Stimulated activated CD4-positive, alpha-beta T cell treated with anti-CD3 and anti-CD28 coated beads, Interleukin-1b, Interleukin-23, amount 100 ng/mL, for 1 hour (primary cell): ENCODE measurements around the gene EFCAB11.

Experiments used
- DNase-seq, 2 donors: peaks; one replicate each; pipeline ENCODE4 v3.0.0-alpha.2; 2020; ENCODE audit warnings: low read depth in 2 of 2

The EFCAB11 gene

DNA sequence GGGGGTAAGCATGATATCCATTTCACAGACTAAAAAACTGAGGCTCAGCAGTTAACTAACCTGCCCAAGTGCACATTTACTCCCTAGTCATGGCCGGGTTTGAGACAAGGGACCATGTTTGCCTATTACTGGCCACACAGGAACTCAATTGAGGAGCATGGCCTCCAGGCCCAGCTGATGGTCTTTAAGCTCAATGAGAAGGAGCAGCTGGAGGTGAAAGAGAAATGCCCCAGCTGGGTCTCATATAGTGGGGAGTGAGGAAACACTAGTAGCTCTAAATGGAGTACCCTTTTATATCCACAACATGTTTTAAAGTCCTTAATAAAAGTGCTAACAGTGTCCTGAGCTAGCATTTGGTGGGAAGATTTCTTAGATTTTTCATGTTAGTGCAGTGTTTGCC, 2.8 kb upstream of the EFCAB11 start:
- no peak for DNase-seq

DNA sequence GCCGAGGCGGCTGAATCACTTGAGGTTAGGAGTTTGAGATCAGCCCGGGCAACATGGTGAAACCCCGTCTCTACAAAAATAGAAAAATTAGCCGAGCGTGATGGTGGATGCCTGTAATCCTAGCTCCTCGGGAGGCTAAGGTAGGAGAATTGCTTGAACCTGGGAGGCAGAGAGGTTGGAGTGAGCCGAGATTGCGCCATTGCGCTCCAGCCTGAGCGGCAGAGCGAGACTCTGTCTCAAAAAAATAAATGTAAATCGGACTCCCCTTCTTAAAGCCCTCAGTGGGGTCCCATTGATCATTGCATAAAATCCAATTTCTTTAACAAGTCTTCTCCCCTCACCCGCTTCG, 2.1 kb upstream of the EFCAB11 start:
- no peak for DNase-seq

DNA sequence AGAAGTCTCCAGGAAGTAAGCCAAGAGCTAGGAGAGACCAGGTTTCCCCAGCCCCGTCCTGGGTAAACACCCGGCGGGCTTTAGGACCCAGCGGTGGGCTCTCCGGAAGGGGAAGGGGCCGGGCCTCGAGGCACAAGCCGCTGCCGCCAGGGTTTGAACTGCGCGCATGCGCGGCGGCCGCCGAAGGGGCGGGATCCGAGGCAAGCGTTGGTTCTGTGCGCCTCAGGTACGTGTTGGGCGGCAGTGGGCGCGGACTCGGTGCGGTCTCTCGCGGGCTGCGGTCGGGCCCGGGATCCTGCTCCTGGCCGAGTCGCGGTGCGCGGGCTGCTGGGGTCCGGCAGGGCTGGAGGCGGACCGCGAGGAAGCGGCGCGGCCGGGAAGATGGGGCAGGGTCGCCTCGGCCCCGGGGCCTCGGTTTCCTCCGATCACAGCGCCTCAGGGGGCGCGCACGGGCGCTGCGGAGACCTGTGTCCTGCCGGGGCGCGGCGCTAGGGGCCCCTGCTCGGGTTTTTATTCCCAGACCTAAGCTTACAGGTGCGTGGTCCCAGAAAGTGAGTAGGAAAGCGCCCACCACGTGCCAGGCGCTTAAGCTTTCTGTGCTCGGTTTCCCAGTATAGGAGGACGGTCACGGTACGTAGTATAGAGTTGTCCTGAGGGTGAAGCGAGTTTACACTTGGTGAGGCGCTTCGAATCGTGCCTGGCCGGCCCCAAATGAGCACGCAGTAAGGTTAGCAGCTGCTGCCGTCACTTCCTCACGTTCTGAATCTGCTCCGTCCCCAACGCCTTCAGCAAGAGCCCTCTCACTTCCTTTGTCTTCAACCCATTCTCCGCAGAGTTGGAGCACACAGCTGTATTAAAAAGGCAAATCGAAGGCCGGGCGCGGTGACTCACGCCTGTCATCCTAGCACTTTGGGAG, 1.5 kb upstream of the EFCAB11 start, which contains the start of gene TDP1:
Gene TDP1 (plus strand): TSS at position 183 of the 916 bp plus-strand sequence. CDS start 7,188 bp downstream, outside the sequence.
- DNase-seq: peak; percentile 93

- no peak for DNase-seq
Measured at GRCh38 chr14:89955022-89955744, 653 bp upstream of the EFCAB11 start.

DNA sequence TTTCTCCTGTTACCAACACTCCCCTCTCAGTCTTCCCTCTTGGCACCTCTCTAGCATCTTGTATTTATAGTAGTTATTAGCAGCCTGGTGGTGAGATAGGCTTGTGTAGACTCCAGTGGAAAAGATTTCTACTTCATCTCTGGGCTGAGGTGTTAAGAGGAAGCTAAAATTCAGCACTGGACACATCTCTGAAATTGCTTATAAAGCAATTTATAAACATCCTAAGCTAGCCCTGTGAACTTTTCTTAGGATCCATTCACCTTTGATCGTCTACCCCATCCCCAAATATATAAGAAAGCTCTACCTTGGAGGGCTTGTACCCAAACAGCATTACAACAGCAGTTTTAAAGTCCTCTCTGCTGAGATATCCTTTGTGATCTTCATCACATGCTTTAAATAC, 928 bp downstream of the EFCAB11 start:
- DNase-seq: no peak

GRCh38 chr14:89952576-89952975, 2.0 kb downstream of the EFCAB11 start:
- no peak for DNase-seq

DNA sequence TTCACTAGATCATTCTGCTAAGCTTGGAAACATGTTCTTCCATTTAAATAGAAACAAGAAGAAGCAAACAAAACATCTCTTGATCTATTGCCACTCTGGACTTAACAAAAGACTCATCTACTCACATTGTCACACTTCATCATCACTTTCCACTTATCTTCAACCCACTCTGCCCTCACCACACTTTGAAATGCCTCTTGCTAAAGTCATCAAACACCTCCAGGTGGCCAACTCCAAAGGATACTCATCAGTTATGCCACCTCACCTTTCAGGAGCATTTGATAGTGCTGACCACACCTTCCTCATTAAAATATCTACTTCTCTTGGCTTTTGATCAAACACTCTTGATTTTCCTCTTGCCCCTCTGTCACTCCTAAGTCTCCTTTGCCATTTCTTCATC, 7.2 kb downstream of the EFCAB11 start:
- DNase-seq: no peak

DNA sequence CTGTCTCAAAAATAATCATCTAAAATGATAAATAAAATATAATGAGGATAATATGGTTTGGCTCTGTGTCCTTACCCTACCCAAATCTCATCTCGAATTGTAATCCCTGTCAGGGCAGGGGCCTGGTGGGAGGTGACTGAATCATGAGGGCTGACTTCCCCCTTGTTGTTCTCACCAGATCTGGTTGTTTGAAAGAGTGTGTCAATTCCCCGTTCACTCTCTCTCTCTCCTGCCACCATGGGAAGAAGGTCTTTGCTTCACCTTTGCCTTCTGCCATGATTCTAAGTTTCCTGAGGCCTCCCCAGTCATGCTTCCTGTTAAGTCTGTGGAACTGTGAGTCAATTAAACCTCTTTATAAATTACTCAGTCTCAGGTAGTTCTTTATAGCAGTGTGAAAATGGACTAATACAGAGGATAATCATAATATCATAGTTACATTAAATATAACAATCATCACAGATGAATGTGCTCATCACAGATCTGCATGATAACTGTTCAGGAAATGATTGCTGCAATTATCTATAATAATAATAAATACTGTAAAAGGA, 12.6 kb downstream of the EFCAB11 start:
- DNase-seq: no peak

- no peak for DNase-seq
Measured at GRCh38 chr14:89936654-89937185, 17.8 kb downstream of the EFCAB11 start.

DNA sequence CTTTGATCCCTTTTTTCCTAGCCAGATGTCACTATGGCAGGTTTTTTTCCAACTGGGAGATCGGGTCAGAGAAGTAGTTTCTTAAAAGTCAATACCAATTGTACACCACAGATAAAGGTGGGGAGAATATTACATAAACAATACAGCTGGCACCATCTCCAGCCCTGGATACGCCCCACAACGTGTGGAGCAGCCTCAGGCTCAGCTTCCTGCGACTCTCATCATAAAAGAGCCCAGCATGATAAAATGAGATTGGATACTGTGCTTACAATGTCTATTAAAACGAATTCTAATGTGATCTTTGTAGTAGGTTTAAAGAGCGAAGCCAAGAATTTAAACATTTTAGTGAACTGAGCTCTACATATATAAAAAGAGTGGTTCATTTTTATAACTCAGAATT, 21.5 kb downstream of the EFCAB11 start:
- DNase-seq: no peak

GRCh38 chr14:89927186-89927865, 27.2 kb downstream of the EFCAB11 start:
- DNase-seq: no peak

- DNase-seq: no peak
Measured at GRCh38 chr14:89926694-89927093, 27.8 kb downstream of the EFCAB11 start.

- no peak for DNase-seq
Measured at GRCh38 chr14:89924268-89924667, 30.3 kb downstream of the EFCAB11 start.

DNA sequence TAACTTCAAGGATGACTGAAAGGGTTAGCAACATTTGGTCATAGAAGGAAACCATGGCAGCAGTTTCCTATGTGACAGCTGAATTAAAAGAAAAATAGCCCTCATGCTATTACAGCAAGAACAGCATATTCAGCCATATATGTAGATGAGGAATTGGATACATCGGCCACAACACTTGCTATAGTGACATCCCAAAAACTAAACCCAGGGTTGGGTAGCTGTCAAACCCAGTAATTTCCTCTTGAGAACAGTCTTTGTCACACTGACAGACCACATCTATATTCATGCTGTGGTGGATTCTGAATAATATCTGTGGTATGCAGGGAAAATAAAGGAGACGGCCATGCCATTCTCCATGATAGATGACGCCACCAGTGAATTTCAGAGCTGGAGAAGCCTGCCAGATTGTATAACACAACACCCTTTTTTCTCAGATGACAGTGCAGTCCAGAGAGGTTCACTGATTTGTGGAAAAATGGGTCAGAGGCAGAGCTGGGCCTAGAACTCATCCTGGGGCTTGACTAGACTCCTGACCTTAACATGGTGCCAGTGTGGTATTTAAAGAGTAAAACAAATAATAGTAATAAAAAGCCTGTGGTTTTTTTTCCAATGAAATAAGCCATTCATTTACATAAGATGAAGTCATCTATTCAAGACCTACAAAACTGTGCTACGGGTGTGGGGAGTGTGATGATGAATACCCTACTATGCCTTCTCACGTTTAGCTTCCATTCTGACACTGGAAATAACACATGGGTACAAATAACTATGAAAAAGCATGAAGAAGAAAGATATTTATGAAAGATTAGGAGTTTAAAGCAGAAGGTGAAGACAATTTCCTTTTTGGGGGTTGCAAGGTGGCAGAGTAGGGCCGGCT, 32.3 kb downstream of the EFCAB11 start:
- no peak for DNase-seq

GRCh38 chr14:89921346-89921745, 33.2 kb downstream of the EFCAB11 start:
- DNase-seq: no peak

DNA sequence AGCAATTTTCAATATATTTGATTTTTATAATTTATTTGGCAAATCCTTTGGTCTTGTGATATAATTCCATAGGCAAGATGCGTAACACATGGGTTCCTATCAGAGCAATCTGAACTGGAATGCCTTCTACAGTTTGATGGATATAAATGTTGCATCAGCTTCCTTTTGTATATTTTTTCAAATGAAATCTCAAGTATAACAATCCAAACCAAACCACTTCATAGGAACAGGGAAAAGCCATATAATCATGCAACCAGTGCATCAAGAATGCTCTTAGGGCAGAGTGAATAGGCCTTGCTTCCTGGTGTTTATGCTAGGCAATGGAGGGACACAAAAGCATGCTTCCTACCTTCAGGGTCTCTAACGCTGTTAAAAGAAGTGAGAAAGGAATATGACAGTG, 34.5 kb downstream of the EFCAB11 start:
- no peak for DNase-seq

GRCh38 chr14:89918721-89919120, 35.8 kb downstream of the EFCAB11 start:
- no peak for DNase-seq

- DNase-seq: peak; percentile 8 to 25
Measured at GRCh38 chr14:89915114-89915878, 39.2 kb downstream of the EFCAB11 start.

DNA sequence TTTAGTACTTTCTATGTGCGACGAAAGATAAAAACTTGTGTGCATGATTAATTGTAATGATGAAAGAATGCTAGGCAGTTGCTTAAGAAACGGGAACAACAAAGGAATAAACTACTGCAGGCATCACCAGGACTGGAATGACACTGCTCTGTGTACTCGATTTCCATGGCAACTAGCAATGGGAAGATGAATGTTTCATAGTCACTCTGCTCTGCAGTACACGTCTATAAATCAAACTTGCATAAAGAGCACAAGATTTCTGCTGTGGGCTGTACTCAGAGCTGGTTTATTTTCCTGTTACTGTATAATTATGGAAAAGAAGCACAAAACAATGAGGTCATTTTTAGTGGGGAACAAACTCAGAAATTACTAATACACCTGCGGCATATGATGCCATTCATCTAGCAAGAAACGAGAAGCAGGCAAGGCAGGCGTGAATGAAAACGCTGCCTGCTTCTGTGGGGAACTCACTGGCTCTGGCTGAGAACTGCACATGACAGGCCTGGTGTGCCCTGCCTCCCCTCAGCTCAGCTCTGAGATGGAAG, 41.8 kb downstream of the EFCAB11 start:
- no peak for DNase-seq

DNA sequence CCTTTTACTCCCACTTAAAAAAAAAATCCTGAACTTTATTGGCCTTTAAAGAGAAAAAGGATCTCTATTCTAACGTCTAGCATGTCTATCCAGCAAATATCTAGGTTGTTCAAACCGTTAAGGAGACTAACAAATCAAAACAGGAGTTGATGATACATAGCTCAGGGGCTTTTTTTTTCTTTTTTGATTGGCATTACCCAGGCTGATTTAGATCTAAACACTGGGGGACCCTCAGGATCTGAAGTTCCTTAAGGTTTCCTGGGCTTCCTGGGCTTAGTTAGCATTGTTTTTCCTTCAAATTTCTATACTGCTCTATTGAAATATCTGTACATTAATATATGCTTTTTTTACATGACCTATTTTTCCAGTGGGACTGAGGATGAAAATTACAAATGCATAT, 42.3 kb downstream of the EFCAB11 start:
- no peak for DNase-seq
